HEK293T (cell line): ENCODE measurements around the gene MSX1.

ENCODE experiments used
- BHLHE40 ChIP-seq: fragments of 450-650 bp; IDR thresholded peaks from 2 replicates; pipeline ENCODE4 v1.6.1; 2016; ENCODE audit warnings: mild to moderate bottlenecking, moderate library complexity, borderline replicate concordance
- CTBP1 ChIP-seq: fragments of 450-650 bp; IDR thresholded peaks from 2 replicates; pipeline ENCODE4 v1.6.1; 2016; ENCODE audit warnings: borderline replicate concordance
- ELF4 ChIP-seq: fragments of 450-650 bp; IDR thresholded peaks from 2 replicates; pipeline ENCODE4 v1.6.1; 2017; ENCODE audit warnings: antibody characterized with exemption
- FOXA1 ChIP-seq: fragments of 450-650 bp; IDR thresholded peaks from 2 replicates; pipeline ENCODE4 v1.6.1; 2016; ENCODE audit warnings: mild to moderate bottlenecking
- FOXK2 ChIP-seq: fragments of 450-650 bp; IDR thresholded peaks from 2 replicates; pipeline ENCODE4 v1.6.1; 2016; ENCODE audit warnings: mild to moderate bottlenecking
- FOXM1 ChIP-seq: fragments of 450-650 bp; IDR thresholded peaks from 2 replicates; pipeline ENCODE4 v1.6.1; 2017; ENCODE audit warnings: mild to moderate bottlenecking, borderline replicate concordance
- HDGF ChIP-seq: fragments of 450-650 bp; IDR thresholded peaks from 2 replicates; pipeline ENCODE4 v1.6.1; 2017; ENCODE audit warnings: antibody characterized with exemption, borderline replicate concordance
- LEF1 ChIP-seq: fragments of 450-650 bp; IDR thresholded peaks from 2 replicates; pipeline ENCODE4 v1.6.1; 2017; ENCODE audit warnings: mild to moderate bottlenecking, borderline replicate concordance
- NFRKB ChIP-seq: fragments of 450-650 bp; IDR thresholded peaks from 2 replicates; pipeline ENCODE4 v1.6.1; 2016; ENCODE audit warnings: mild to moderate bottlenecking, moderate library complexity
- PKNOX1 ChIP-seq: fragments of 450-650 bp; IDR thresholded peaks from 2 replicates; pipeline ENCODE4 v1.6.1; 2016
- SP1 ChIP-seq: fragments of 450-650 bp; IDR thresholded peaks from 2 replicates; pipeline ENCODE4 v1.6.1; 2017
- SUZ12 ChIP-seq: fragments of 450-650 bp; IDR thresholded peaks from 2 replicates; pipeline ENCODE4 v1.6.1; 2016; ENCODE audit warnings: mild to moderate bottlenecking
- TARDBP ChIP-seq: fragments of 450-650 bp; IDR thresholded peaks from 2 replicates; pipeline ENCODE4 v1.6.1; 2016
- ZNF384 ChIP-seq: fragments of 450-650 bp; IDR thresholded peaks from 2 replicates; pipeline ENCODE4 v1.6.1; 2016

GRCh38 chr4:4838051-4838935 is 21.2 kb upstream of the MSX1 start:
- TF ChIP-seq FOXM1 (no peak), BHLHE40 (no peak), FOXK2 (no peak), HDGF (no peak), ELF4 (no peak), TARDBP (no peak), LEF1 (no peak), FOXA1 (no peak), ZNF384 (no peak), SP1 (no peak), PKNOX1 (no peak), CTBP1 (no peak), NFRKB (no peak), SUZ12 (no peak)
